IMR-90 (cell line): ENCODE results near the gene CACNB3. TPM values are rescaled to one million over a fixed set of nuclear protein-coding genes. Genes with fewer than 3 reads are reported as not detected.

Experiments used
- ATAC-seq: fragments of 200-7000 bp; cut with Tn5 transposase; 2 replicates; pipeline ENCODE4 v1.9.1; 2020; ENCODE audit warnings: low read depth, mild to moderate bottlenecking, moderate library complexity
- BruUV-seq: library from RNA; stranded (reverse); fragments of 400-500 nt; replicated peaks from 2 replicates; lab custom pipeline; 2021; lab: Mats Ljungman, UMichigan
- CTCF ChIA-PET: fragments of 300-600 bp; formaldehyde crosslinking; extraction: SDS; loops from one replicate; lab custom pipeline; 2021; ENCODE audit warnings: antibody characterized with exemption; lab: Yijun Ruan, JAX
- POLR2A ChIA-PET: fragments of 300-600 bp; sonication (Branson Sonifier 250); formaldehyde crosslinking; loops from one replicate; lab custom pipeline; 2022; ENCODE audit warnings: antibody characterized with exemption; ENCODE audit not compliant: unreplicated experiment; lab: Charles Lee
- DNase-seq: peaks from one replicate; pipeline ENCODE4 v3.0.0; 2013
- H2AFZ ChIP-seq: replicated peaks from 2 replicates; pipeline ENCODE3; 2013; ENCODE audit warnings: low read length, mild to moderate bottlenecking; ENCODE audit not compliant: poor library complexity
- H2AK5ac ChIP-seq: 2 replicates; pipeline ENCODE4 v1.6.1; 2013; ENCODE audit warnings: low read depth, low read length, inconsistent platforms
- H2AK9ac ChIP-seq: replicated peaks from 2 replicates; pipeline ENCODE3; 2013; ENCODE audit warnings: mild to moderate bottlenecking, low read depth, low read length, moderate library complexity; ENCODE audit not compliant: poor library complexity
- H2BK120ac ChIP-seq: 2 replicates; pipeline ENCODE4 v1.6.1; 2013; ENCODE audit warnings: low read depth, low read length, inconsistent platforms
- H2BK15ac ChIP-seq: 3 replicates; pipeline ENCODE4 v1.6.1; 2013; ENCODE audit warnings: low read depth, low read length, inconsistent platforms
- H2BK20ac ChIP-seq: 2 replicates; pipeline ENCODE4 v1.6.1; 2013; ENCODE audit warnings: low read depth, mild to moderate bottlenecking, inconsistent platforms, low read length, moderate library complexity
- H2BK5ac ChIP-seq: 2 replicates; pipeline ENCODE4 v1.6.1; 2013; ENCODE audit warnings: mild to moderate bottlenecking, low read depth, low read length, inconsistent platforms; ENCODE audit not compliant: poor library complexity, severe bottlenecking
- H3K14ac ChIP-seq: replicated peaks from 2 replicates; pipeline ENCODE4 v1.6.1; 2013; ENCODE audit warnings: low read depth, low read length, inconsistent platforms
- H3K18ac ChIP-seq: 2 replicates; pipeline ENCODE4 v1.6.1; 2013; ENCODE audit warnings: low read depth, low read length, control low read depth
- H3K23ac ChIP-seq: 2 replicates; pipeline ENCODE4 v1.6.1; 2013; ENCODE audit warnings: low read depth, low read length, inconsistent platforms
- H3K27ac ChIP-seq: 2 replicates; pipeline ENCODE4 v1.5.1; 2013; ENCODE audit warnings: mild to moderate bottlenecking, control low read depth, low read length; ENCODE audit not compliant: insufficient read depth
- H3K27me3 ChIP-seq: 2 replicates; pipeline ENCODE4 v1.6.1; 2013; ENCODE audit warnings: low read length; ENCODE audit not compliant: control insufficient read depth, insufficient read depth
- H3K36me3 ChIP-seq: 2 replicates; pipeline ENCODE4 v1.6.1; 2013; ENCODE audit warnings: low read length, mixed read lengths; ENCODE audit not compliant: control insufficient read depth, insufficient read depth
- H3K4ac ChIP-seq: 2 replicates; pipeline ENCODE4 v1.6.1; 2013; ENCODE audit warnings: low read depth, low read length, inconsistent platforms
- H3K4me1 ChIP-seq: 2 replicates; pipeline ENCODE4 v1.6.1; 2013; ENCODE audit warnings: low read length, mixed read lengths; ENCODE audit not compliant: control insufficient read depth, insufficient read depth
- H3K4me2 ChIP-seq: 2 replicates; pipeline ENCODE4 v1.6.1; 2013; ENCODE audit warnings: low read depth, mild to moderate bottlenecking, control low read depth, low read length, moderate library complexity
- H3K4me3 ChIP-seq: 2 replicates; pipeline ENCODE4 v1.5.1; 2013; ENCODE audit warnings: low read depth, mild to moderate bottlenecking, control low read depth, low read length, moderate library complexity; ENCODE audit not compliant: insufficient read depth
- H3K56ac ChIP-seq: 2 replicates; pipeline ENCODE4 v1.6.1; 2013; ENCODE audit warnings: low read length, inconsistent platforms; ENCODE audit not compliant: insufficient read depth; ENCODE audit errors: extremely low read depth
- H3K79me1 ChIP-seq, 2 experiments: 2 replicates each; pipeline ENCODE4 v1.6.1; 2013; ENCODE audit warnings: low read length in 2 of 2, inconsistent platforms in 1 of 2, low read depth in 1 of 2
- H3K9ac ChIP-seq: 2 replicates; pipeline ENCODE4 v1.6.1; 2013; ENCODE audit warnings: low read depth, low read length, control low read depth
- H3K9me1 ChIP-seq: 2 replicates; pipeline ENCODE4 v1.6.1; 2013; ENCODE audit warnings: low read length, inconsistent platforms; ENCODE audit not compliant: insufficient read depth
- H3K9me3 ChIP-seq: 2 replicates; pipeline ENCODE4 v1.6.1; 2013; ENCODE audit warnings: low read length; ENCODE audit not compliant: control insufficient read depth, insufficient read depth
- H4K20me1 ChIP-seq: 2 replicates; pipeline ENCODE4 v1.6.1; 2013; ENCODE audit warnings: low read length, inconsistent platforms; ENCODE audit not compliant: insufficient read depth
- H4K5ac ChIP-seq: 2 replicates; pipeline ENCODE4 v1.6.1; 2013; ENCODE audit warnings: mild to moderate bottlenecking, low read depth, low read length, control low read depth
- H4K8ac ChIP-seq, 2 experiments: 2 replicates each; pipeline ENCODE4 v1.6.1; 2013; ENCODE audit warnings: low read depth in 2 of 2, low read length in 2 of 2, control low read depth in 1 of 2, inconsistent platforms in 1 of 2
- H4K91ac ChIP-seq: 2 replicates; pipeline ENCODE4 v1.6.1; 2013; ENCODE audit warnings: low read depth, low read length, inconsistent platforms; ENCODE audit not compliant: insufficient read depth
- BHLHE40 ChIP-seq: fragments of 150-350 bp; IDR thresholded peaks from 2 replicates; pipeline ENCODE4 v1.6.1; 2016; ENCODE audit warnings: mild to moderate bottlenecking, low read depth, low read length
- CEBPB ChIP-seq: IDR thresholded peaks from 2 replicates; pipeline ENCODE4 v1.6.1; 2012; ENCODE audit warnings: low read depth, low read length, improper control_type of control experiment
- FOS ChIP-seq: fragments of 150-350 bp; IDR thresholded peaks from 2 replicates; pipeline ENCODE4 v1.6.1; 2016; ENCODE audit warnings: low read depth, low read length
- MAZ ChIP-seq: IDR thresholded peaks from 2 replicates; pipeline ENCODE4 v1.6.1; 2012; ENCODE audit warnings: low read depth, mild to moderate bottlenecking, low read length, improper control_type of control experiment, moderate library complexity, borderline replicate concordance
- MXI1 ChIP-seq: IDR thresholded peaks from 2 replicates; pipeline ENCODE4 v1.6.1; 2012; ENCODE audit warnings: low read depth, mild to moderate bottlenecking, low read length, moderate library complexity, borderline replicate concordance
- NFE2L2 ChIP-seq: fragments of 150-350 bp; IDR thresholded peaks from 2 replicates; pipeline ENCODE4 v1.6.1; 2016; ENCODE audit warnings: low read depth, mild to moderate bottlenecking, low read length
- POLR2A ChIP-seq: IDR thresholded peaks from 2 replicates; pipeline ENCODE4 v1.6.1; 2012; ENCODE audit warnings: mild to moderate bottlenecking, low read depth, low read length
- RAD21 ChIP-seq: IDR thresholded peaks from 2 replicates; pipeline ENCODE4 v1.6.1; 2012; ENCODE audit warnings: low read length, improper control_type of control experiment
- RCOR1 ChIP-seq: IDR thresholded peaks from 2 replicates; pipeline ENCODE4 v1.6.1; 2012; ENCODE audit warnings: mild to moderate bottlenecking, low read length, improper control_type of control experiment; ENCODE audit not compliant: insufficient replicate concordance
- RFX5 ChIP-seq: IDR thresholded peaks from 2 replicates; pipeline ENCODE4 v1.8.0; 2012; ENCODE audit warnings: low read depth, mild to moderate bottlenecking, low read length, moderate library complexity
- SMC3 ChIP-seq: fragments of 150-350 bp; IDR thresholded peaks from 2 replicates; pipeline ENCODE4 v1.6.1; 2016; ENCODE audit warnings: low read depth, mild to moderate bottlenecking, antibody characterized with exemption, low read length, moderate library complexity
- WGBS, 2 experiments: methylation state at CpG; one replicate each; pipeline versions ENCODE4 v1.1.5 to v1.1.7; 2013; ENCODE audit warnings: missing lambda C conversion rate in 2 of 2; ENCODE audit not compliant: insufficient read length in 1 of 2; ENCODE audit errors: extremely low coverage in 2 of 2; 5-methylcytosine and 5-hydroxymethylcytosine counted together
- dilution Hi-C: fragments of 300-500 bp; cut with HindIII; formaldehyde crosslinking; loops from one replicate; pipeline ENCODE4 v1.14.3; 2018; ENCODE audit warnings: low sequenced_read_pairs; ENCODE audit not compliant: unreplicated experiment
- in situ Hi-C: fragments of 300-500 bp; cut with MboI; formaldehyde crosslinking; loops from 3 replicates; pipeline ENCODE4 v1.14.3; 2019; ENCODE audit warnings: low sequenced_read_pairs, inconsistent platforms, mixed read lengths
- intact Hi-C: fragments of 100-400 bp; cut with micrococcal nuclease; formaldehyde crosslinking; loops from 2 replicates; pipeline ENCODE4 v1.10.0; 2022
- polyA plus RNA-seq, 3 experiments: library from polyadenylated mRNA; depleted of rRNA; stranded (reverse); fragments of >200 nt; gene quantifications; 2 replicates each; pipeline ENCODE4 v1.2.3, GENCODE V29; 2012; ENCODE audit warnings: low replicate concordance in 1 of 3
- total RNA-seq: library from RNA; depleted of rRNA; stranded (reverse); fragments of >200 nt; gene quantifications from 2 replicates; pipeline ENCODE4 v1.2.3, GENCODE V29; 2012
- TF ChIP-seq, protein P1 (sequence below): fragments of 150-350 bp; IDR thresholded peaks from 2 replicates; pipeline ENCODE4 v1.6.1; 2017; ENCODE audit warnings: mild to moderate bottlenecking, antibody characterized with exemption, low read length, low read depth
- TF ChIP-seq, protein P2 (sequence below): conservative IDR thresholded peaks from 2 replicates; pipeline ENCODE4 v1.5.1; 2012; ENCODE audit warnings: mild to moderate bottlenecking, low read depth, low read length, improper control_type of control experiment
- TF ChIP-seq, protein P3 (sequence below): fragments of 150-350 bp; IDR thresholded peaks from 2 replicates; pipeline ENCODE4 v1.6.1; 2016; ENCODE audit warnings: low read depth, mild to moderate bottlenecking, low read length, moderate library complexity, borderline replicate concordance

The CACNB3 gene
- total and polyA plus RNA-seq, 2 of the 4 experiments (the other 2 are of a cell fraction), result 18.1 to 45.1 TPM

DNA sequence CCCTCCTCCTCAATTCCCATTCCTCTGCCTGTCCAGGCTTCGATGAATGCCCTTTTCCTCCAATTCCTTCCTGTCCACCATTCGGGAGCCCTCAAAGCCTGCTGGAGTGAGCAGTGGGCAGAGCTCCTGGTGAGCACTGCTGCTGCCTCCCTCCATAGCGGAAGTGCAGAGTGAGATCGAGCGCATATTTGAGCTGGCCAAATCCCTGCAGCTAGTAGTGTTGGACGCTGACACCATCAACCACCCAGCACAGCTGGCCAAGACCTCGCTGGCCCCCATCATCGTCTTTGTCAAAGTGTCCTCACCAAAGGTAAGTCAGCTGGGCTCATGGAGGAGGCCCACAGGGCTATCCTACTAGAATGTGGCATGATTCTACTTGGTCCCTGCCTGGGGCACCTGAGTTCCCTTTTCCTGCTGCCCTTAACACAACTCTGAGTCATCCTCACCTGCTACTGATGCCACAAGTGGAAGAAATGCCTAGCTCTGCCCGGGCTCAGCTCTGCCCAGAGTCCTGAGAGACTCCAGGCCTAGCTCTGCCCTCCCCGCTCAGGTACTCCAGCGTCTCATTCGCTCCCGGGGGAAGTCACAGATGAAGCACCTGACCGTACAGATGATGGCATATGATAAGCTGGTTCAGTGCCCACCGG, 8.0 kb downstream of the CACNB3 start:
- no TSS peak for BruUV-seq
- Histone ChIP-seq H3K4me2 (no peak overlapping the region), H2BK5ac (no peak overlapping the region), H3K27me3 (no peaks in the 10 kb centered on the region), H2BK120ac (no peak overlapping the region), H4K5ac (no peak overlapping the region), H2AK9ac (peak overlapping the region; percentile 78), H4K8ac (no peak overlapping the region), H3K9me1 (peaks cover 4% of the 10 kb centered on the region), H2AFZ (peak overlapping the region; percentile 32), H3K9me3 (no peaks in the 10 kb centered on the region), H3K4me1 (no peaks in the 10 kb centered on the region), H3K36me3 (peaks cover 80% of the 10 kb centered on the region), H4K20me1 (peaks cover 36% of the 10 kb centered on the region), H3K56ac (no peak overlapping the region), H3K9ac (no peak overlapping the region), H2BK20ac (no peak overlapping the region), H3K79me1 (peaks cover 9 to 31% of the 10 kb centered on the region in 2 experiments; a peak in 3 of 4 replicates), H2AK5ac (no peak overlapping the region), H3K27ac (no peak overlapping the region), H2BK15ac (no peak overlapping the region), H3K4me3 (no peak overlapping the region), H3K4ac (no peak overlapping the region), H3K23ac (no peak overlapping the region), H4K91ac (no peak overlapping the region), H3K18ac (no peak overlapping the region), H3K14ac (no peak overlapping the region)
- TF ChIP-seq RAD21 (no peak), RCOR1 (no peak), RFX5 (no peak), SMC3 (no peak), NFE2L2 (no peak), MXI1 (no peak), MAZ (no peak), CEBPB (no peak), BHLHE40 (no peak), POLR2A (no peak), FOS (no peak)
- TF ChIP-seq, protein P1, sequence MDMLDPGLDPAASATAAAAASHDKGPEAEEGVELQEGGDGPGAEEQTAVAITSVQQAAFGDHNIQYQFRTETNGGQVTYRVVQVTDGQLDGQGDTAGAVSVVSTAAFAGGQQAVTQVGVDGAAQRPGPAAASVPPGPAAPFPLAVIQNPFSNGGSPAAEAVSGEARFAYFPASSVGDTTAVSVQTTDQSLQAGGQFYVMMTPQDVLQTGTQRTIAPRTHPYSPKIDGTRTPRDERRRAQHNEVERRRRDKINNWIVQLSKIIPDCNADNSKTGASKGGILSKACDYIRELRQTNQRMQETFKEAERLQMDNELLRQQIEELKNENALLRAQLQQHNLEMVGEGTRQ, result no peak
- TF ChIP-seq, protein P2, sequence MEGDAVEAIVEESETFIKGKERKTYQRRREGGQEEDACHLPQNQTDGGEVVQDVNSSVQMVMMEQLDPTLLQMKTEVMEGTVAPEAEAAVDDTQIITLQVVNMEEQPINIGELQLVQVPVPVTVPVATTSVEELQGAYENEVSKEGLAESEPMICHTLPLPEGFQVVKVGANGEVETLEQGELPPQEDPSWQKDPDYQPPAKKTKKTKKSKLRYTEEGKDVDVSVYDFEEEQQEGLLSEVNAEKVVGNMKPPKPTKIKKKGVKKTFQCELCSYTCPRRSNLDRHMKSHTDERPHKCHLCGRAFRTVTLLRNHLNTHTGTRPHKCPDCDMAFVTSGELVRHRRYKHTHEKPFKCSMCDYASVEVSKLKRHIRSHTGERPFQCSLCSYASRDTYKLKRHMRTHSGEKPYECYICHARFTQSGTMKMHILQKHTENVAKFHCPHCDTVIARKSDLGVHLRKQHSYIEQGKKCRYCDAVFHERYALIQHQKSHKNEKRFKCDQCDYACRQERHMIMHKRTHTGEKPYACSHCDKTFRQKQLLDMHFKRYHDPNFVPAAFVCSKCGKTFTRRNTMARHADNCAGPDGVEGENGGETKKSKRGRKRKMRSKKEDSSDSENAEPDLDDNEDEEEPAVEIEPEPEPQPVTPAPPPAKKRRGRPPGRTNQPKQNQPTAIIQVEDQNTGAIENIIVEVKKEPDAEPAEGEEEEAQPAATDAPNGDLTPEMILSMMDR, result no peak
- TF ChIP-seq, protein P3, sequence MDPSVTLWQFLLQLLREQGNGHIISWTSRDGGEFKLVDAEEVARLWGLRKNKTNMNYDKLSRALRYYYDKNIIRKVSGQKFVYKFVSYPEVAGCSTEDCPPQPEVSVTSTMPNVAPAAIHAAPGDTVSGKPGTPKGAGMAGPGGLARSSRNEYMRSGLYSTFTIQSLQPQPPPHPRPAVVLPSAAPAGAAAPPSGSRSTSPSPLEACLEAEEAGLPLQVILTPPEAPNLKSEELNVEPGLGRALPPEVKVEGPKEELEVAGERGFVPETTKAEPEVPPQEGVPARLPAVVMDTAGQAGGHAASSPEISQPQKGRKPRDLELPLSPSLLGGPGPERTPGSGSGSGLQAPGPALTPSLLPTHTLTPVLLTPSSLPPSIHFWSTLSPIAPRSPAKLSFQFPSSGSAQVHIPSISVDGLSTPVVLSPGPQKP, result no peak
- intact Hi-C loops (no loop called here), dilution Hi-C loops (no loop called here), in situ Hi-C loops (no loop called here)
- no peak for ATAC-seq
- whole genome bisulfite sequencing, 2 experiments, result 87% methylated on average over 3 of the region's 15 CpGs; no CpG with 5 or more reads in 1 of the 2 experiments
- no peak for DNase-seq
- POLR2A ChIA-PET, result interaction anchor here (0.5 kb wide), 1 partner anchor 148 kb away, joined by 3 read pairs; no protein-coding TSS in a partner anchor
- CTCF ChIA-PET, result interaction anchor here (1.4 kb wide), 1 partner anchor 11 kb away, joined by 5 read pairs; no protein-coding TSS in a partner anchor
